ENCODE results near the gene ALDH1A3.

DNA sequence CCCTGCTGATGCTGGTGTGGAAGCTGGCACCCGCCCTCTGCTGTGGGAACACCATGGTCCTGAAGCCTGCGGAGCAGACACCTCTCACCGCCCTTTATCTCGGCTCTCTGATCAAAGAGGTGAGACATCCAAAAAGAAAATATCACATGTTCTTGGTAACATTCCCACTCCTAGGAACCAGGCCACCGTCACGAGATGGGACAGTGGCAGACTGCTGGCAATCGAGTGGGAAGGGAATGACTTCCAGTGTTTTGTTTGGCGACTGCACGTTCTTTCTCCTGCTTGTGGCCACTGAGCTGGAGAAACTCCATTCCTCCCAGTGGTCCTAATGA lies 14.3 kb downstream of the ALDH1A3 start:
- TF ChIP-seq POLR2A (IDR thresholded peaks at IDR 0.05; ENCODE audit: low read length) (no peak), GATA1 (IDR thresholded peaks at IDR 0.05; ENCODE audit: low read depth, low read length) (no peak)

All from erythroblast (primary cell).